Choroid plexus epithelial cell (primary cell): ENCODE measurements around the gene CRCP.
"Not testable (repeated sequence)": the region's sequence is repeated elsewhere in the genome, so short reads cannot be mapped to it uniquely, and the experiment has no call there.

Experiments
- DNase-seq: peaks from one replicate; pipeline ENCODE4 v3.0.0-alpha.2; 2010; ENCODE audit warnings: low read depth
- H3K4me3 ChIP-seq: 2 replicates; pipeline ENCODE4 v1.5.1; 2011; ENCODE audit warnings: low read depth, mild to moderate bottlenecking, control low read depth, low read length, moderate library complexity
- CTCF ChIP-seq: conservative IDR thresholded peaks from 2 replicates; pipeline ENCODE4 v1.5.1; 2011; ENCODE audit warnings: low read depth, mild to moderate bottlenecking, control low read depth, inconsistent platforms, low read length, moderate library complexity

The CRCP gene

DNA sequence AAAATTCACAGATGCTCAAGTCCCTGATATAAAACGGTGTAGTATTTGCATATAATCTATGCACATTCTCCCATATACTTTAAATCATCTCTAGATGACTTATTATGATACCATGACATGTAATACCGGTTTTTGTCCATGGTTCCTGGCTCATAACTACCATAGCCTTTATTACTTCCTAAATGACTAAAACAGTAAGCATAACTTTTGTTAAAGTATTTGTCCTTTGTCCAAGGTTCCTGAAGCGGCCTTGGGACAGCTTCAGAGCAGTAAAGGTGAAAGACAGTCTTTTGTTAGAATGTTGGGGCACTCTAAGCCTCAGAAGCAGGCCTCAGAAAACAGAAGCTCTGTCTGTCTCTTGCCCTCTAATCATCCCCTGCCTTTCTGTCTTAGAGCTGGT is 4.0 kb downstream of the CRCP start:
- DNase-seq = no peak
- H3K4me3 ChIP-seq = no peak overlapping the region
- no peak for TF ChIP-seq CTCF

DNA sequence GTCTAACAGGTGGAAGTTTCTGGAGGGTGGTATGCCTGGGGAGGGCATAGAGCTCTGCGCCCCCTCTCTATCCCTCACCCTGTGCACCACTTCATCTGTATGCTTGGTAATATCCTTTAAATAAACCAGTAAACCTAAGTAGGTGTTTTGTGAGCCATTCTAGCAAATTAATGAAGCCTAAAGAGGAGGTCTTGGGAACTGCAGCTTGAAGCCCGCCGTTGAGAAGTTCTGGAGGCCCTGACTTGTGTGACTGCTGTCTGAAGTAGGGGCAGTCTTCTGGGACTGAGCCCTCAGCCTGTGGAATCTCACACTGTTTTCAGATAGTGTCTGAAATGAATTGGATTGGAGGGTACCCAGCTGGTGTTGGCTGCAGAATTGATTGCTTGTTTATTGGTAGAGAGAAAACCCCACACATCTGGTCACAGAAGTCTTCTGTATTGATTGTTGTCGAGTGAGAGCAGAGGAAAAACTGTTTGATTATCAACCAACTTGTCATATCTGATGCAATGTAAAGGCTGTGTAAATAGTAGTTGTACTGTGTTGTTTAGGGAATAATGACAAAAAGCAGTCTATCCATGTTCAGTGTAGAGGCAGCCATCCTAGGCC is 4.7 kb downstream of the CRCP start:
- TF ChIP-seq CTCF = no peak
- no peak overlapping the region for H3K4me3 ChIP-seq
- DNase-seq = no peak

GRCh38 chr7:66123175-66123528 is 8.5 kb downstream of the CRCP start:
- H3K4me3 ChIP-seq = no peak overlapping the region
- no peak for TF ChIP-seq CTCF
- DNase-seq = no peak

GRCh38 chr7:66124569-66124861 is 9.9 kb downstream of the CRCP start:
- H3K4me3 ChIP-seq, DNase-seq: not testable (repeated sequence)

GRCh38 chr7:66125052-66125694 is 10.5 kb downstream of the CRCP start:
- no peak for DNase-seq
- H3K4me3 ChIP-seq = no peak overlapping the region
- no peak for TF ChIP-seq CTCF

DNA sequence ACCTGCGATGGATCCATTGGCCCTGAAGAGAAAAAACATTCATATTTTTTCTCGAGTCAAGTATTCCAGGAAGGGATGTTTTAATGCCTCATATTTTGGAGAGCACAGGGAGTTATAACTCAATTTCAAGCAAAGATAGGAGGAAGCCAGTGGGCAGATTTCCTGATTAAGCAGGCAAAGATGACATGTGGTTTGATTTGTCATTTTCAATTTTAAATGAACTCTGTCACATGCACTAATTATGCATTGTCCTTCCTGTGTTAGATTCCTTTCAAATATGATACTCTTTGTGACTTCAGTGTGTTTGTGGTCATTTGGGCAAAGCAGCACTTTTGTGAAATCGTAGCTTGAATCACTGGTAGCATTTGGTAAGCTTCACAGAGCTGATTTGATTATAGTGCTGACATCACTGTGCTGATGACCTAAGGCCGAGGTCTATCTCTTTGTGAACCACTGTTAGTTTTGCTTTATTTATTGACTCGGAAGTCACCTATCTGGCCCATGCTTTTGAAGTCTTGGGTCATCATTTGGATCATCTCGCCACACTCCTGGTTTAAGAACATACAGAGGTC is 11.2 kb downstream of the CRCP start:
- not testable (repeated sequence) for DNase-seq

GRCh38 chr7:66127172-66127571 is 12.5 kb downstream of the CRCP start:
- DNase-seq, H3K4me3 ChIP-seq: not testable (repeated sequence)

More for the DNA sequence above, 11.2 kb downstream of the CRCP start:
- H3K4me3 ChIP-seq = not testable (repeated sequence)

- TF ChIP-seq CTCF = no peak
- H3K4me3 ChIP-seq = no peak overlapping the region
- DNase-seq = peak; percentile 12
These were observed 24.5 kb downstream of the CRCP start for GRCh38 chr7:66138994-66139752.
